HAP-1 (cell line): ENCODE measurements around the gene CERS2.
"Not testable (repeated sequence)": the region's sequence is repeated elsewhere in the genome, so short reads cannot be mapped to it uniquely, and the experiment has no call there.

Source experiments
- DNase-seq, 2 experiments: peaks; one replicate each; pipeline ENCODE4 v3.0.0-alpha.2; 2016 to 2020; ENCODE audit warnings: low spot score in 2 of 2
- H3K27me3 ChIP-seq: fragments of 250-450 bp; sonication (Bioruptor Pico); 2 replicates; pipeline ENCODE4 v1.5.1; 2020; ENCODE audit warnings: low read depth, mild to moderate bottlenecking, moderate library complexity
- H3K36me3 ChIP-seq: fragments of 250-450 bp; sonication (Bioruptor Pico); replicated peaks from 2 replicates; pipeline ENCODE4 v1.5.1; 2020; ENCODE audit warnings: mild to moderate bottlenecking
- H3K4me1 ChIP-seq: fragments of 250-450 bp; sonication (Bioruptor Pico); 2 replicates; pipeline ENCODE4 v1.5.1; 2020; ENCODE audit warnings: mild to moderate bottlenecking
- H3K4me3 ChIP-seq: fragments of 250-450 bp; sonication (Bioruptor Pico); 2 replicates; pipeline ENCODE4 v1.5.1; 2020; ENCODE audit warnings: mild to moderate bottlenecking, moderate library complexity
- H3K9me3 ChIP-seq: fragments of 250-450 bp; sonication (Bioruptor Pico); 2 replicates; pipeline ENCODE4 v1.5.1; 2020; ENCODE audit warnings: mild to moderate bottlenecking, moderate library complexity
- in situ Hi-C: fragments of 300-500 bp; cut with MboI; formaldehyde crosslinking; loops from 3 replicates; pipeline ENCODE4 v1.14.3; 2020; ENCODE audit warnings: low sequenced_read_pairs, inconsistent platforms, mixed read lengths

Gene CERS2

GRCh38 chr1:150931773-150932172 is 42.9 kb downstream of the CERS2 start:
- Histone ChIP-seq H3K4me1 (no peaks in the 10 kb centered on the region; the same call in 1 of the 2 replicates), H3K4me3 (no peak overlapping the region), H3K36me3 (peaks cover 63% of the 10 kb centered on the region), H3K27me3 (no peaks in the 10 kb centered on the region), H3K9me3 (no peaks in the 10 kb centered on the region)
- DNase-seq, result no peak
- in situ Hi-C loops, result no loop called here

GRCh38 chr1:150928775-150929174 is 45.9 kb downstream of the CERS2 start:
- H3K36me3 ChIP-seq, result peaks cover 52% of the 10 kb centered on the region
- in situ Hi-C loops, H3K27me3 ChIP-seq, H3K9me3 ChIP-seq, DNase-seq, H3K4me3 ChIP-seq, H3K4me1 ChIP-seq: not testable (repeated sequence)

GRCh38 chr1:150928286-150928685 is 46.3 kb downstream of the CERS2 start:
- Histone ChIP-seq H3K4me3 (no peak overlapping the region), H3K9me3 (no peaks in the 10 kb centered on the region), H3K36me3 (peaks cover 52% of the 10 kb centered on the region), H3K27me3 (no peaks in the 10 kb centered on the region), H3K4me1 (peaks cover 4% of the 10 kb centered on the region)
- in situ Hi-C loops, result no loop called here
- DNase-seq, result no peak

- Histone ChIP-seq H3K36me3 (peaks cover 50% of the 10 kb centered on the region), H3K27me3 (no peaks in the 10 kb centered on the region), H3K4me1 (peaks cover 4% of the 10 kb centered on the region), H3K9me3 (no peaks in the 10 kb centered on the region), H3K4me3 (no peak overlapping the region; the same call in 1 of the 2 replicates)
- DNase-seq, result no peak
- in situ Hi-C loops, result no loop called here
Observed at GRCh38 chr1:150927624-150928023, 47.0 kb downstream of the CERS2 start.

GRCh38 chr1:150926097-150926741 is 48.4 kb downstream of the CERS2 start, which contains the start of gene SETDB1:
Gene SETDB1, plus strand, starts transcription at chr1:150926363. Its CDS starts 1,352 bp downstream, at chr1:150927715.
- no peaks in the 10 kb centered on the region for H3K9me3 ChIP-seq
- H3K4me3 ChIP-seq, result peak within 1 kb of the TSS; percentile 73
- peaks cover 39% of the 10 kb centered on the region for H3K36me3 ChIP-seq
- no peaks in the 10 kb centered on the region for H3K27me3 ChIP-seq
- in situ Hi-C loops, result no loop called here
- DNase-seq, result peak; percentile 98
- peaks cover 4% of the 10 kb centered on the region for H3K4me1 ChIP-seq

GRCh38 chr1:150925080-150925479 is 49.6 kb downstream of the CERS2 start:
- DNase-seq, result no peak
- H3K4me3 ChIP-seq, result no peak overlapping the region
- H3K27me3 ChIP-seq, result no peaks in the 10 kb centered on the region
- H3K4me1 ChIP-seq, result peaks cover 4% of the 10 kb centered on the region
- peaks cover 29% of the 10 kb centered on the region for H3K36me3 ChIP-seq
- in situ Hi-C loops, result no loop called here
- no peaks in the 10 kb centered on the region for H3K9me3 ChIP-seq

GRCh38 chr1:150922519-150922975 is 52.1 kb downstream of the CERS2 start:
- DNase-seq, result peak; percentile 77 to 85
- Histone ChIP-seq H3K4me3 (no peak overlapping the region), H3K36me3 (peaks cover 3% of the 10 kb centered on the region; the same call in 1 of the 2 replicates), H3K4me1 (peaks cover 4% of the 10 kb centered on the region), H3K9me3 (no peaks in the 10 kb centered on the region), H3K27me3 (no peaks in the 10 kb centered on the region)
- in situ Hi-C loops, result no loop called here

GRCh38 chr1:150917387-150917786 is 57.2 kb downstream of the CERS2 start:
- in situ Hi-C loops, result no loop called here
- no peaks in the 10 kb centered on the region for H3K4me1 ChIP-seq
- DNase-seq, result no peak

More at GRCh38 chr1:150917387-150917786, 57.2 kb downstream of the CERS2 start:
- no peaks in the 10 kb centered on the region for H3K36me3 ChIP-seq
- H3K27me3 ChIP-seq, result no peaks in the 10 kb centered on the region
- no peak overlapping the region for H3K4me3 ChIP-seq
- no peaks in the 10 kb centered on the region for H3K9me3 ChIP-seq
